ENCODE data around the gene ZNF407.
A peak's percentile ranks its signal among the peaks of the same experiment; 100 is the strongest.

Gene ZNF407

GRCh38 chr18:74795751-74796150 is 198.1 kb downstream of the ZNF407 start:
- Mint-ChIP-seq H3K4me1 (peaks cover 19% of the 10 kb centered on the region), H3K27ac (no peak overlapping the region), H3K36me3 (peaks cover 9% of the 10 kb centered on the region), H3K9me3 (no peaks in the 10 kb centered on the region), H3K27me3 (no peaks in the 10 kb centered on the region), H3K4me3 (no peak overlapping the region)
- ATAC-seq (ENCODE audit: low read depth) (no peak), DNase-seq (ENCODE audit: low spot score in 2 of 2) (no peak)

GRCh38 chr18:74796211-74796610 is 198.5 kb downstream of the ZNF407 start:
- ATAC-seq (ENCODE audit: low read depth) (no peak), DNase-seq (ENCODE audit: low spot score in 2 of 2) (no peak)
- Mint-ChIP-seq H3K36me3 (peaks cover 9% of the 10 kb centered on the region), H3K27ac (no peak overlapping the region), H3K4me1 (peaks cover 19% of the 10 kb centered on the region), H3K4me3 (no peak overlapping the region), H3K9me3 (no peaks in the 10 kb centered on the region), H3K27me3 (no peaks in the 10 kb centered on the region)

- Mint-ChIP-seq H3K9me3 (no peaks in the 10 kb centered on the region), H3K4me1 (peaks cover 19% of the 10 kb centered on the region), H3K27ac (peak overlapping the region; percentile 48), H3K4me3 (peak overlapping the region; percentile 49), H3K27me3 (no peaks in the 10 kb centered on the region), H3K36me3 (peaks cover 5% of the 10 kb centered on the region)
- ATAC-seq (ENCODE audit: low read depth) = peak; percentile 47
- DNase-seq (ENCODE audit: low spot score in 2 of 2) = no peak
These were observed 199.3 kb downstream of the ZNF407 start for GRCh38 chr18:74796841-74797576.

GRCh38 chr18:74797577-74798151 is 200.0 kb downstream of the ZNF407 start:
- peaks cover 19% of the 10 kb centered on the region for H3K4me1 Mint-ChIP-seq
- H3K4me3 Mint-ChIP-seq = peak overlapping the region; percentile 49
- H3K36me3 Mint-ChIP-seq = peaks cover 5% of the 10 kb centered on the region
- no peak for ATAC-seq (ENCODE audit: low read depth)
- no peaks in the 10 kb centered on the region for H3K27me3 Mint-ChIP-seq
- no peak for DNase-seq (ENCODE audit: low spot score in 2 of 2)
- H3K27ac Mint-ChIP-seq = peak overlapping the region; percentile 48
- no peaks in the 10 kb centered on the region for H3K9me3 Mint-ChIP-seq

- Mint-ChIP-seq H3K4me1 (peaks cover 19% of the 10 kb centered on the region), H3K27me3 (no peaks in the 10 kb centered on the region), H3K36me3 (peaks cover 5% of the 10 kb centered on the region), H3K27ac (no peak overlapping the region), H3K9me3 (no peaks in the 10 kb centered on the region), H3K4me3 (no peak overlapping the region)
- no peak for ATAC-seq (ENCODE audit: low read depth)
- no peak for DNase-seq (ENCODE audit: low spot score in 2 of 2)
These were observed 201.9 kb downstream of the ZNF407 start for GRCh38 chr18:74799542-74799941.

- ATAC-seq (ENCODE audit: low read depth) = no peak
- H3K36me3 Mint-ChIP-seq = peaks cover 5% of the 10 kb centered on the region
These were observed 202.4 kb downstream of the ZNF407 start for GRCh38 chr18:74800098-74800497.

GRCh38 chr18:74803117-74803516 is 205.4 kb downstream of the ZNF407 start:
- Mint-ChIP-seq H3K4me3 (no peak overlapping the region), H3K4me1 (peaks cover 14% of the 10 kb centered on the region), H3K27ac (no peak overlapping the region), H3K27me3 (no peaks in the 10 kb centered on the region), H3K36me3 (peaks cover 2% of the 10 kb centered on the region), H3K9me3 (no peaks in the 10 kb centered on the region)
- ATAC-seq (ENCODE audit: low read depth) (no peak), DNase-seq (ENCODE audit: low spot score in 2 of 2) (no peak)

More at GRCh38 chr18:74800098-74800497, 202.4 kb downstream of the ZNF407 start:
- Mint-ChIP-seq H3K9me3 (no peaks in the 10 kb centered on the region), H3K4me3 (no peak overlapping the region), H3K27ac (no peak overlapping the region), H3K4me1 (peaks cover 23% of the 10 kb centered on the region), H3K27me3 (no peaks in the 10 kb centered on the region)
- no peak for DNase-seq (ENCODE audit: low spot score in 2 of 2)

GRCh38 chr18:74803769-74804168 is 206.1 kb downstream of the ZNF407 start:
- no peak for ATAC-seq (ENCODE audit: low read depth)
- no peaks in the 10 kb centered on the region for H3K27me3 Mint-ChIP-seq
- peaks cover 11% of the 10 kb centered on the region for H3K4me1 Mint-ChIP-seq
- no peaks in the 10 kb centered on the region for H3K9me3 Mint-ChIP-seq
- H3K27ac Mint-ChIP-seq = no peak overlapping the region
- no peak for DNase-seq (ENCODE audit: low spot score in 2 of 2)
- peaks cover 2% of the 10 kb centered on the region for H3K36me3 Mint-ChIP-seq
- H3K4me3 Mint-ChIP-seq = no peak overlapping the region

- no peaks in the 10 kb centered on the region for H3K27me3 Mint-ChIP-seq
- peaks cover 11% of the 10 kb centered on the region for H3K4me1 Mint-ChIP-seq
- no peak overlapping the region for H3K27ac Mint-ChIP-seq
- no peaks in the 10 kb centered on the region for H3K9me3 Mint-ChIP-seq
- no peak overlapping the region for H3K4me3 Mint-ChIP-seq
- ATAC-seq (ENCODE audit: low read depth) = no peak
- no peak for DNase-seq (ENCODE audit: low spot score in 2 of 2)
- peaks cover 2% of the 10 kb centered on the region for H3K36me3 Mint-ChIP-seq
These were observed 207.0 kb downstream of the ZNF407 start for GRCh38 chr18:74804677-74805076.

- ATAC-seq (ENCODE audit: low read depth) (no peak), DNase-seq (ENCODE audit: low spot score in 2 of 2) (no peak)
- no peaks in the 10 kb centered on the region for H3K9me3 Mint-ChIP-seq
- peaks cover 2% of the 10 kb centered on the region for H3K36me3 Mint-ChIP-seq
- no peaks in the 10 kb centered on the region for H3K27me3 Mint-ChIP-seq
- H3K4me1 Mint-ChIP-seq = peaks cover 11% of the 10 kb centered on the region
- H3K27ac Mint-ChIP-seq = no peak overlapping the region
- H3K4me3 Mint-ChIP-seq = no peak overlapping the region
These were observed 208.4 kb downstream of the ZNF407 start for GRCh38 chr18:74806073-74806472.

- ATAC-seq (ENCODE audit: low read depth) = peak; percentile 98
- Mint-ChIP-seq H3K27ac (peak overlapping the region; percentile 85), H3K4me1 (peaks cover 11% of the 10 kb centered on the region), H3K9me3 (no peaks in the 10 kb centered on the region), H3K27me3 (no peaks in the 10 kb centered on the region), H3K4me3 (peak overlapping the region; percentile 70), H3K36me3 (peaks cover 2% of the 10 kb centered on the region)
- peak in 1 of 2 donors; percentile 4 for DNase-seq (ENCODE audit: low spot score in 2 of 2)
These were observed 209.2 kb downstream of the ZNF407 start for GRCh38 chr18:74806700-74807416.

GRCh38 chr18:74817576-74817975 is 219.9 kb downstream of the ZNF407 start:
- peaks cover 3% of the 10 kb centered on the region for H3K4me1 Mint-ChIP-seq
- H3K27me3 Mint-ChIP-seq = no peaks in the 10 kb centered on the region
- no peak for DNase-seq (ENCODE audit: low spot score in 2 of 2)

GRCh38 chr18:74818516-74819175 is 221.0 kb downstream of the ZNF407 start:
- H3K4me1 Mint-ChIP-seq = peaks cover 3% of the 10 kb centered on the region
- ATAC-seq (ENCODE audit: low read depth) (no peak), DNase-seq (ENCODE audit: low spot score in 2 of 2) (no peak)
- peaks cover 11% of the 10 kb centered on the region for H3K36me3 Mint-ChIP-seq
- peaks cover 1% of the 10 kb centered on the region for H3K9me3 Mint-ChIP-seq
- no peak overlapping the region for H3K4me3 Mint-ChIP-seq
- H3K27me3 Mint-ChIP-seq = no peaks in the 10 kb centered on the region
- H3K27ac Mint-ChIP-seq = no peak overlapping the region

More at GRCh38 chr18:74817576-74817975, 219.9 kb downstream of the ZNF407 start:
- Mint-ChIP-seq H3K9me3 (peaks cover 1% of the 10 kb centered on the region), H3K36me3 (peaks cover 6% of the 10 kb centered on the region), H3K27ac (no peak overlapping the region), H3K4me3 (no peak overlapping the region)
- ATAC-seq (ENCODE audit: low read depth) = no peak

Measured in memory B cell (primary cell).